LNCAP (cell line): ENCODE measurements around the gene C3orf20.

Experiments used
- TF ChIP-seq, protein P1 (sequence below): fragments of 450-650 bp; IDR thresholded peaks from 2 replicates; pipeline ENCODE4 v1.5.1; 2017; ENCODE audit warnings: mild to moderate bottlenecking

The C3orf20 gene

DNA sequence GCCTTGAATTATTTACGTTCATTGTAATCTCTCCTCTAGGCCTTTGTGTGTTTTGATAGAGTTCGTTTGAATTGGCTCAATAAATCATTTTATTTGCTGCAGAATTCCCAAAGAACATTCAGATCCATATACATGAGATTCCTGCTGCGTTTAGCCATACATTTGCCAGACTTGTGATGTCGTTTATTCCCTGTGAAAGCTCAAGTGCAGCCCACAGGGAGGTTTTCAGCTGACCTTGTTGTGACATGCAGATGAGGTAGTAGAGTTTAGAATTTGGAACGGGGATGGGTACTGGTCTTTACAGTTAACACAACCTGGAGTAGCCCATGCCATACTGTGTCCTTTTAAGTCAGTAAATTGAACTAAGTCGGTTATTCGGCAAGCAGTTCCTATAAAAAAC is at the start of gene C3orf20:
Gene C3orf20, plus strand, starts transcription at position 301 of the 400 bp plus-strand sequence. CDS start 7,573 bp downstream, outside the sequence.
- TF ChIP-seq, protein P1, sequence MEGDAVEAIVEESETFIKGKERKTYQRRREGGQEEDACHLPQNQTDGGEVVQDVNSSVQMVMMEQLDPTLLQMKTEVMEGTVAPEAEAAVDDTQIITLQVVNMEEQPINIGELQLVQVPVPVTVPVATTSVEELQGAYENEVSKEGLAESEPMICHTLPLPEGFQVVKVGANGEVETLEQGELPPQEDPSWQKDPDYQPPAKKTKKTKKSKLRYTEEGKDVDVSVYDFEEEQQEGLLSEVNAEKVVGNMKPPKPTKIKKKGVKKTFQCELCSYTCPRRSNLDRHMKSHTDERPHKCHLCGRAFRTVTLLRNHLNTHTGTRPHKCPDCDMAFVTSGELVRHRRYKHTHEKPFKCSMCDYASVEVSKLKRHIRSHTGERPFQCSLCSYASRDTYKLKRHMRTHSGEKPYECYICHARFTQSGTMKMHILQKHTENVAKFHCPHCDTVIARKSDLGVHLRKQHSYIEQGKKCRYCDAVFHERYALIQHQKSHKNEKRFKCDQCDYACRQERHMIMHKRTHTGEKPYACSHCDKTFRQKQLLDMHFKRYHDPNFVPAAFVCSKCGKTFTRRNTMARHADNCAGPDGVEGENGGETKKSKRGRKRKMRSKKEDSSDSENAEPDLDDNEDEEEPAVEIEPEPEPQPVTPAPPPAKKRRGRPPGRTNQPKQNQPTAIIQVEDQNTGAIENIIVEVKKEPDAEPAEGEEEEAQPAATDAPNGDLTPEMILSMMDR = no peak

DNA sequence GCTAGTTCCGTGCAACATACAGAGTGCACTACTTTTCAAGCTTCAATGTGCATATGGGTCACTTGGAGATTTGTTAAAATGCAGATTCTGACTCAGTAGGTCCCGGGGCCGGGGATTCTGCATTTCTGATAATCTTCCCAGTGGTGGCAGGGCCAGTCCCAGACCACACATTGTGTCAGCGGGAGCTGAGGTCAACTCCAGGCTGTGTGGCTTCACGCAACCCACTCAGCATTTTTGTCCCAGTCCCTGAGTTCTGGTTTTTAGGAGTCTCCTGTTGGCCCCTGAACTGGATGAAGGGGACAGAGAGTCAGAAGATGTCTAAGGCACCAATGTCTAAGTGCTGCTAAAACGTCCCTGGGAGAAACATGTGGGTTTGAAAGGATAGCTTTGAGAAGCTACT is 49.5 kb upstream of the C3orf20 start:
- TF ChIP-seq, protein P1 = no peak

- TF ChIP-seq, protein P1 = no peak
Observed at GRCh38 chr3:14627815-14628214, 47.1 kb upstream of the C3orf20 start.

DNA sequence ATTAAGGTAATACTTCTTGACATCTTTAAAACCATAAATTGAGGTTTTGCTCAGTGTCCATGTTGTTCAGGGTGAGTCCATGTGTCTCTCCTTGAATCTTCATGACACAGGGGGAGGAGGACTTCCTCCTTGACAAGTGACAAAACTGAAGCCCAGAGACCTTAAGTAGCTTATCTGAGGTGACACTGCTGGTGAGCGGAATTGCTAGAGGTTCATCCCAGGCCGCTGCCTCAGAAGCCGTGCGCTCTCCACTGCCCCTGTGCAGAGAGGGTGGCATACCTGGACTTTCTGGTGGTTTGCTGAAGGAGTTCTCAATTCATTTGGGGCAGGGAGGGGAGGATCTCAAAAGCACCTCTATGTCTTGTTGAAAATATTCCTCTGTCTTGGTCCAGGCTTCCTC is 46.5 kb upstream of the C3orf20 start:
- TF ChIP-seq, protein P1 = no peak

DNA sequence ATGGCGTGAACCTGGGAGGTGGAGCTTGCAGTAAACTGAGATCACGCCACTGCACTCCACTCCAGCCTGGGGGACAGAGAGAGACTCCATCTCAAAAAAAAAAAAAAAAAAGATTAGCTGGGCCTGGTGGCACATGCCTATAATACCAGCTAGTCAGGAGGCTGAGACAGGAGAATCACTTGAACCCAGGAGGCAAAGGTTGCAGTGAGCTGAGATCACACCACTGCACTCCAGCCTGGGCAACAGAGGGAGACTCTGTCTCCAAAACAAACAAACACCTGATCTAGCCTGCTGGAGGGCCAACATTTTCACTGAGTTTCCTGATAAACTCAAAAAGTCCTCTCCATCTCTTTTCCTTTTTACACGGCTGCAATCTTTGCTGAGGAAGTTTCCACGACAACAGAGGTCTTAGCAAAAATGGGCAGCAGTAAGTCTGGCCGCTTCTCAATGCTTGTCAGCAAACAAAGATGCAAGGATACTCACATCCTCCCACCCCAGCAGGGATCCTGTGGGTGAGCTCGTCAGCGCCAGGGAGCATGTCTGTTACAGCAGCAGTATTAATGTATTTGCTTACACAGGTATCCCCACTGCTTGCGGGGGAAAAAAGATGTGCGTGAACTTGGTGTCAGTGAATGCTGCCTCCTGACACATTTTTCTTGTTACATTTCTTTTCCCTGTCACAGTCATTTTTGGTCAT is 44.4 kb upstream of the C3orf20 start:
- TF ChIP-seq, protein P1 = no peak

DNA sequence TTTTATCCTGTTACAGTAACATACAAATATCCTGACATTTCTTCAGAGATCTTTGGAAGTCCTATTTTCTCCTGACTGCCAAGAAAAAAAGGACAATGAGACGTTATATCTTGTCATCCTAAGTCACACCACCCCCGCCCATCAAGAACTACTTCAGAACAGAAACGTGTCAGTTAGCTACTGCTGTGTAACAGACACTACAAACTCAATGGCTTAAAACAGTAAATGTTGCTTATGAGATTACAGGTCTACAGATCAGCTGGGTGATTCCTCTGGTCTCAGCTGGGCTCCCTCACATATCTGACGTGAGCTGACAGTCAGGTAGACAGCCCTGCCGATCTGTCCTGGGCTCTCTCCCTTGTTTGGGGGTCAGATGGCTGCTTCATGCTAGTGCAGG is 43.8 kb upstream of the C3orf20 start:
- TF ChIP-seq, protein P1 = no peak

GRCh38 chr3:14631687-14632441 is 43.1 kb upstream of the C3orf20 start:
- TF ChIP-seq, protein P1 = no peak
